DND-41 (cell line): ENCODE measurements around the gene MED8.

Source experiments
- ATAC-seq: fragments of 200-7000 bp; cut with Tn5 transposase; 3 replicates; pipeline ENCODE4 v1.9.1; 2021; ENCODE audit warnings: low read depth; ENCODE audit not compliant: insufficient read depth
- DNase-seq: peaks from one replicate; pipeline ENCODE4 v3.0.0-alpha.2; 2020
- H2AFZ ChIP-seq: 2 replicates; pipeline ENCODE4 v1.6.0; 2012; ENCODE audit warnings: low read depth, low read length
- H3K27ac ChIP-seq: 2 replicates; pipeline ENCODE4 v1.5.1; 2012; ENCODE audit warnings: low read length, inconsistent platforms
- H3K27me3 ChIP-seq: fragments of 200-600 bp; sonication (generic); 2 replicates; pipeline ENCODE4 v1.6.0; 2012; ENCODE audit warnings: low read length, mild to moderate bottlenecking, inconsistent platforms; ENCODE audit not compliant: insufficient read depth, poor library complexity
- H3K36me3 ChIP-seq: 2 replicates; pipeline ENCODE4 v1.5.1; 2012; ENCODE audit warnings: low read length, inconsistent platforms; ENCODE audit not compliant: insufficient read depth
- H3K4me1 ChIP-seq: 2 replicates; pipeline ENCODE4 v1.5.1; 2012; ENCODE audit warnings: mild to moderate bottlenecking, low read length; ENCODE audit not compliant: insufficient read depth
- H3K4me2 ChIP-seq: 2 replicates; pipeline ENCODE4 v1.6.0; 2012; ENCODE audit warnings: mild to moderate bottlenecking, moderate library complexity, low read length, inconsistent platforms; ENCODE audit not compliant: insufficient read depth
- H3K4me3 ChIP-seq, 2 experiments: fragments of 200-600 bp in 1 of 2; shearing (Covaris generic) in 1 of 2; 2 replicates each; pipeline ENCODE4 v1.5.1; 2012 to 2016; ENCODE audit warnings: inconsistent platforms in 2 of 2, low read length in 2 of 2, mild to moderate bottlenecking in 2 of 2, low read depth in 1 of 2, moderate library complexity in 1 of 2
- H3K79me2 ChIP-seq: 2 replicates; pipeline ENCODE4 v1.6.0; 2012; ENCODE audit warnings: low read length, inconsistent platforms; ENCODE audit not compliant: insufficient read depth
- H3K9ac ChIP-seq: 2 replicates; pipeline ENCODE4 v1.6.0; 2012; ENCODE audit warnings: low read depth, mild to moderate bottlenecking, inconsistent platforms, low read length, moderate library complexity
- H3K9me3 ChIP-seq: 2 replicates; pipeline ENCODE4 v1.5.1; 2012; ENCODE audit warnings: low read length, moderate library complexity, mild to moderate bottlenecking, inconsistent platforms; ENCODE audit not compliant: insufficient read depth, severe bottlenecking
- H4K20me1 ChIP-seq: 2 replicates; pipeline ENCODE4 v1.6.0; 2012; ENCODE audit warnings: low read length; ENCODE audit not compliant: insufficient read depth
- EZH2 ChIP-seq: IDR thresholded peaks from 3 replicates; pipeline ENCODE4 v1.6.1; 2012; ENCODE audit warnings: borderline replicate concordance, low read depth, mild to moderate bottlenecking, moderate library complexity, low read length, inconsistent platforms; ENCODE audit not compliant: severe bottlenecking
- TF ChIP-seq, protein P1 (sequence below): IDR thresholded peaks from 2 replicates; pipeline ENCODE4 v1.5.1; 2012; ENCODE audit warnings: borderline replicate concordance, low read length, moderate library complexity, mild to moderate bottlenecking; ENCODE audit not compliant: poor library complexity, severe bottlenecking; ENCODE audit errors: extremely low read depth

The MED8 gene

DNA sequence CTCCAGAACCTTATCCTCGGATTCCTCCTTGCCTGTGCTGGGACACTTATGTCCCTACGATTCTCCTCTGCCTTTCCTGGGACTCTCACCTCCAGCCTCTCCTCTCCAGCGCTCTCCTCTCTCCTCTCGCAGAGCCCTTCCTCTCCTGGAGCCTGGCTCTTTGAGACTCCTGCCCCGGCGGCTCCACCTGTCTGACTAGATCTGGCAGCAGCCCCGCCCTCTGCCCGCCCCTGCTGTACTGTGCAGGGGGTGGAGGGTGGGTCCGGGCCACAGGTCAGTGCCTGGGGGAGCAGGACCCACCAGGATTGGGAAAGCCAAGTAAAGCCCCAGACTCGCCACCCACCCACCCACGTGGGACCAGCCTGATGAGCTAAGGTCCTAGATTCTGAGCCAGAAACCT is 23.4 kb downstream of the MED8 start:
- no peak overlapping the region for H2AFZ ChIP-seq
- ATAC-seq = no peak
- peaks cover 8% of the 10 kb centered on the region; the same call in 1 of the 2 replicates for H4K20me1 ChIP-seq
- no peaks in the 10 kb centered on the region for H3K9me3 ChIP-seq
- peak overlapping the region; percentile 96; the same call in 1 of the 2 replicates for H3K4me2 ChIP-seq
- H3K4me3 ChIP-seq = peak overlapping the region in 1 of 2 experiments; percentile 87; a peak in 1 of 4 replicates
- TF ChIP-seq, protein P1, sequence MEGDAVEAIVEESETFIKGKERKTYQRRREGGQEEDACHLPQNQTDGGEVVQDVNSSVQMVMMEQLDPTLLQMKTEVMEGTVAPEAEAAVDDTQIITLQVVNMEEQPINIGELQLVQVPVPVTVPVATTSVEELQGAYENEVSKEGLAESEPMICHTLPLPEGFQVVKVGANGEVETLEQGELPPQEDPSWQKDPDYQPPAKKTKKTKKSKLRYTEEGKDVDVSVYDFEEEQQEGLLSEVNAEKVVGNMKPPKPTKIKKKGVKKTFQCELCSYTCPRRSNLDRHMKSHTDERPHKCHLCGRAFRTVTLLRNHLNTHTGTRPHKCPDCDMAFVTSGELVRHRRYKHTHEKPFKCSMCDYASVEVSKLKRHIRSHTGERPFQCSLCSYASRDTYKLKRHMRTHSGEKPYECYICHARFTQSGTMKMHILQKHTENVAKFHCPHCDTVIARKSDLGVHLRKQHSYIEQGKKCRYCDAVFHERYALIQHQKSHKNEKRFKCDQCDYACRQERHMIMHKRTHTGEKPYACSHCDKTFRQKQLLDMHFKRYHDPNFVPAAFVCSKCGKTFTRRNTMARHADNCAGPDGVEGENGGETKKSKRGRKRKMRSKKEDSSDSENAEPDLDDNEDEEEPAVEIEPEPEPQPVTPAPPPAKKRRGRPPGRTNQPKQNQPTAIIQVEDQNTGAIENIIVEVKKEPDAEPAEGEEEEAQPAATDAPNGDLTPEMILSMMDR = no peak
- no peak for TF ChIP-seq EZH2
- H3K4me1 ChIP-seq = peaks cover 37% of the 10 kb centered on the region
- H3K27ac ChIP-seq = peak overlapping the region; percentile 1; the same call in 1 of the 2 replicates
- H3K9ac ChIP-seq = peak overlapping the region; percentile 77; the same call in 1 of the 2 replicates
- no peak for DNase-seq
- no peaks in the 10 kb centered on the region for H3K27me3 ChIP-seq
- H3K79me2 ChIP-seq = peaks cover 46% of the 10 kb centered on the region
- H3K36me3 ChIP-seq = peaks cover 49% of the 10 kb centered on the region

DNA sequence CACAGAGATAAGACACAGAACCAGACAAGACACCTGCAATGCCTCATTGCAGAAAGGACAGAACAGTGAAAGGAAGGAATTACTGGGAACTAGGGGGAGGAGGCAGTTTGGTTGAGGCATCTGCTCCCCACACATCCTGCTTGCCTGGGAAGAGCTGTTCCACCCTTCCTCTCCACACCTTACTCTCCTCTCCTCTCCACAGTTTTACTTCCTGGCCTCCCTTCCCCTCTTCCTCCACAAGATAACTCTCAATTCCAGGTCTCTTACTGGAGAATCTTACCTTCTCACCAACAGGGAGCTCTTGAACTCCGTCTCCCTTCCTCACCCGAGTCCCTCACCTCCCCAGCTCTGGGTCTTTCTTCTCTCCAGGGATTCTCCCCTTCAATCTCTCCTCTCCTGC is 23.9 kb downstream of the MED8 start:
- Histone ChIP-seq H4K20me1 (peaks cover 13% of the 10 kb centered on the region), H3K4me2 (peak overlapping the region; percentile 96; the same call in 1 of the 2 replicates), H3K79me2 (peaks cover 51% of the 10 kb centered on the region), H3K27me3 (no peaks in the 10 kb centered on the region), H3K27ac (peak overlapping the region; percentile 1; the same call in 1 of the 2 replicates), H3K36me3 (peaks cover 54% of the 10 kb centered on the region), H3K4me3 (no peak overlapping the region), H2AFZ (no peak overlapping the region), H3K9me3 (no peaks in the 10 kb centered on the region), H3K4me1 (peaks cover 42% of the 10 kb centered on the region), H3K9ac (peak overlapping the region; percentile 77; the same call in 1 of the 2 replicates)
- DNase-seq = no peak
- TF ChIP-seq, protein P1 = no peak
- no peak for TF ChIP-seq EZH2
- ATAC-seq = no peak

DNA sequence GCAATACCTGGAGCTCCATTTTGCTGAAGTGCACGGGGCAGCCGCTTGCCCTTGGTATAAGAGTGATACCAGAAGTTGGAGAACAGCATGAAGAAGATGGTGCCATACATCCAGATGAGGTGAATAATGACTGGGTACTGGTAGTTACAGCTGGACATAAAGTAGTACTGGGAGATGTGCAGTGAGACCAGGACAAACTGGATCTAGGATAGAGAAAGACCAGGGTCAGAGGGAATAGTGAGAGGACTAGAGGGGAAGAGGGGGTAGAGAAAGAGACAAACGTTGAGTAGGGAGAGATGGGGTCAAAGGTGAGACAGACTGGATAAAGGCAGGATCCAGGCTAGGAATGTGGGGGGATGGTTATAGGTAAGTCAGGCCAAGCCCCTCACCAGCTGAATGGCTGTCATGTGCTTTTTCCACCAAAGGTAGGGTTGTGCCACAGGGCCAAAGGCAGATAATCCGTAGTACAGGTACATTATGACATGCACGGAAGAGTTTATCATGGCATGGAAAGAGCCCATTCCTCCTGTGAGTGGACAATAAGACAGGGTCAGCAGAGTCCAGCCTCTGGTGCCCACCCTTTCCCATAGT is 25.6 kb downstream of the MED8 start:
- peaks cover 71% of the 10 kb centered on the region for H3K36me3 ChIP-seq
- ATAC-seq = no peak
- TF ChIP-seq, protein P1 = no peak
- TF ChIP-seq EZH2 = no peak

More for the DNA sequence above, 25.6 kb downstream of the MED8 start:
- Histone ChIP-seq H3K27me3 (no peaks in the 10 kb centered on the region), H3K4me2 (no peak overlapping the region), H3K4me3 (no peak overlapping the region), H3K9me3 (no peaks in the 10 kb centered on the region), H3K27ac (no peak overlapping the region; the same call in 1 of the 2 replicates), H4K20me1 (peaks cover 24% of the 10 kb centered on the region), H2AFZ (no peak overlapping the region), H3K79me2 (peaks cover 66% of the 10 kb centered on the region), H3K9ac (no peak overlapping the region), H3K4me1 (peaks cover 55% of the 10 kb centered on the region)
- DNase-seq = no peak
